ENCODE data around the gene LGR6.
"Not testable (repeated sequence)": the region's sequence is repeated elsewhere in the genome, so short reads cannot be mapped to it uniquely, and the experiment has no call there.

DNA sequence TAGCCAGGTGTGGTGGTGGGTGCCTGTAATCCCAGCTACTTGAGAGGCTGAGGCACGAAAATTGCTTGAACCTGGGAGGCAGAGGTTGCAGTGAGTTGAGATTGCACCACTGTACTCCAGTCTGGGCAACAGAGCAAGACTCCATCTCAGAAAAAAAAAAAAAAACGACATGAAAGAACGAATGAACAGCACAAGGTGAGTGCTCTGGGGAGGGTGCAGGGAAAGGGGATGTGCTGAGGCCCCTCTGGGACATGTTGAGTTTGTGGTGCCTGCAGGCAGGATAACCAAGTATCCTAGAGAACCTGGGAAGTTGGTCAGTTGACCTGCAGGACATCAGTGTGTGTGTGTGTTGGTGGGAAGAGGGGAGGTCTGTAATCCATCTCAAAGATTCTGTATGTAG is 46.6 kb downstream of the LGR6 start:
- TF ChIP-seq, protein P1, sequence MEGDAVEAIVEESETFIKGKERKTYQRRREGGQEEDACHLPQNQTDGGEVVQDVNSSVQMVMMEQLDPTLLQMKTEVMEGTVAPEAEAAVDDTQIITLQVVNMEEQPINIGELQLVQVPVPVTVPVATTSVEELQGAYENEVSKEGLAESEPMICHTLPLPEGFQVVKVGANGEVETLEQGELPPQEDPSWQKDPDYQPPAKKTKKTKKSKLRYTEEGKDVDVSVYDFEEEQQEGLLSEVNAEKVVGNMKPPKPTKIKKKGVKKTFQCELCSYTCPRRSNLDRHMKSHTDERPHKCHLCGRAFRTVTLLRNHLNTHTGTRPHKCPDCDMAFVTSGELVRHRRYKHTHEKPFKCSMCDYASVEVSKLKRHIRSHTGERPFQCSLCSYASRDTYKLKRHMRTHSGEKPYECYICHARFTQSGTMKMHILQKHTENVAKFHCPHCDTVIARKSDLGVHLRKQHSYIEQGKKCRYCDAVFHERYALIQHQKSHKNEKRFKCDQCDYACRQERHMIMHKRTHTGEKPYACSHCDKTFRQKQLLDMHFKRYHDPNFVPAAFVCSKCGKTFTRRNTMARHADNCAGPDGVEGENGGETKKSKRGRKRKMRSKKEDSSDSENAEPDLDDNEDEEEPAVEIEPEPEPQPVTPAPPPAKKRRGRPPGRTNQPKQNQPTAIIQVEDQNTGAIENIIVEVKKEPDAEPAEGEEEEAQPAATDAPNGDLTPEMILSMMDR (IDR thresholded peaks at IDR 0.05), result not testable (repeated sequence)
- TF ChIP-seq POLR2AphosphoS5, POLR2A (IDR thresholded peaks at IDR 0.05): not testable (repeated sequence)
